GM12865 (cell line): ENCODE results near the gene NCR1.
"Not testable (repeated sequence)": the region's sequence is repeated elsewhere in the genome, so short reads cannot be mapped to it uniquely, and the experiment has no call there.

ENCODE experiments used
- DNase-seq: peaks from one replicate; pipeline ENCODE4 v3.0.0; 2010; ENCODE audit warnings: low read depth
- H3K4me3 ChIP-seq: 2 replicates; pipeline ENCODE4 v1.5.1; 2011; ENCODE audit warnings: mild to moderate bottlenecking, low read depth, low read length, control low read depth
- CTCF ChIP-seq: IDR thresholded peaks from 2 replicates; pipeline ENCODE4 v1.5.1; 2011; ENCODE audit warnings: low read length, control low read depth, low read depth, inconsistent platforms; ENCODE audit not compliant: insufficient read depth; ENCODE audit errors: missing control alignments

NCR1 gene

GRCh38 chr19:54896036-54896435, 9.9 kb upstream of the NCR1 start:
- DNase-seq: no peak
- no peak overlapping the region for H3K4me3 ChIP-seq
- no peak for TF ChIP-seq CTCF

- not testable (repeated sequence) for H3K4me3 ChIP-seq, DNase-seq
Observed at GRCh38 chr19:54898685-54899084, 7.3 kb upstream of the NCR1 start.

- DNase-seq: not testable (repeated sequence)
Observed at GRCh38 chr19:54899646-54900045, 6.3 kb upstream of the NCR1 start.

GRCh38 chr19:54901153-54901552, 4.8 kb upstream of the NCR1 start:
- not testable (repeated sequence) for DNase-seq, H3K4me3 ChIP-seq

More at GRCh38 chr19:54899646-54900045, 6.3 kb upstream of the NCR1 start:
- H3K4me3 ChIP-seq: not testable (repeated sequence)

- no peak for DNase-seq
- TF ChIP-seq CTCF: no peak
Observed at GRCh38 chr19:54902061-54902460, 3.9 kb upstream of the NCR1 start.

GRCh38 chr19:54903303-54903702, 2.6 kb upstream of the NCR1 start:
- no peak overlapping the region for H3K4me3 ChIP-seq
- no peak for TF ChIP-seq CTCF
- DNase-seq: no peak

More at GRCh38 chr19:54902061-54902460, 3.9 kb upstream of the NCR1 start:
- H3K4me3 ChIP-seq: no peak overlapping the region

- H3K4me3 ChIP-seq, DNase-seq: not testable (repeated sequence)
Observed at GRCh38 chr19:54904261-54904660, 1.7 kb upstream of the NCR1 start.

GRCh38 chr19:54905421-54905802, 536 bp upstream of the NCR1 start:
- TF ChIP-seq CTCF: no peak
- DNase-seq: no peak
- H3K4me3 ChIP-seq: no peak overlapping the region

GRCh38 chr19:54906819-54907218, 871 bp downstream of the NCR1 start:
- H3K4me3 ChIP-seq: no peak overlapping the region
- no peak for DNase-seq
- TF ChIP-seq CTCF: no peak

- not testable (repeated sequence) for H3K4me3 ChIP-seq
Observed at GRCh38 chr19:54907899-54908298, 2.0 kb downstream of the NCR1 start.

More at GRCh38 chr19:54907899-54908298, 2.0 kb downstream of the NCR1 start:
- not testable (repeated sequence) for DNase-seq
